DMS 273 treated with DMSO at 0.1 percent for 48 hours (cell line): ENCODE results near the gene KDM2B.
"Not testable (repeated sequence)": the region's sequence is repeated elsewhere in the genome, so short reads cannot be mapped to it uniquely, and the experiment has no call there.

ENCODE experiments used
- DNase-seq: peaks from one replicate; lab custom pipeline; 2025; lab: John Stamatoyannopoulos, UW

The KDM2B gene

GRCh38 chr12:121427556-121428050 is 153.2 kb downstream of the KDM2B start:
- no peak for DNase-seq

GRCh38 chr12:121424624-121424975 is 156.2 kb downstream of the KDM2B start:
- DNase-seq, result no peak

GRCh38 chr12:121423682-121424623 is 156.9 kb downstream of the KDM2B start:
- DNase-seq, result no peak

GRCh38 chr12:121423253-121423652 is 157.6 kb downstream of the KDM2B start:
- no peak for DNase-seq

GRCh38 chr12:121420109-121420508 is 160.7 kb downstream of the KDM2B start:
- no peak for DNase-seq

GRCh38 chr12:121417847-121418246 is 163.0 kb downstream of the KDM2B start:
- DNase-seq, result no peak

- DNase-seq, result no peak
Observed at GRCh38 chr12:121413917-121414316, 166.9 kb downstream of the KDM2B start.

- no peak for DNase-seq
Observed at GRCh38 chr12:121405211-121405610, 175.6 kb downstream of the KDM2B start.

GRCh38 chr12:121404734-121405133 is 176.1 kb downstream of the KDM2B start:
- no peak for DNase-seq

GRCh38 chr12:121403721-121404120 is 177.1 kb downstream of the KDM2B start:
- no peak for DNase-seq

GRCh38 chr12:121400332-121401139 is 180.3 kb downstream of the KDM2B start:
- no peak for DNase-seq

GRCh38 chr12:121399391-121400331 is 181.2 kb downstream of the KDM2B start, which contains the start of gene RNF34:
Gene RNF34 (plus strand): TSS chr12:121400118. CDS start chr12:121400213, 95 bp downstream.
- DNase-seq, result peak; percentile 87

GRCh38 chr12:121398355-121398754 is 182.5 kb downstream of the KDM2B start:
- DNase-seq, result no peak

- DNase-seq, result no peak
Observed at GRCh38 chr12:121397521-121397920, 183.3 kb downstream of the KDM2B start.

GRCh38 chr12:121392325-121392716 is 188.5 kb downstream of the KDM2B start:
- no peak for DNase-seq

GRCh38 chr12:121391619-121392324 is 189.1 kb downstream of the KDM2B start:
- peak; percentile 58 for DNase-seq

GRCh38 chr12:121390856-121391255 is 190.0 kb downstream of the KDM2B start:
- no peak for DNase-seq

- no peak for DNase-seq
Observed at GRCh38 chr12:121388421-121388981, 192.3 kb downstream of the KDM2B start.

GRCh38 chr12:121384891-121385290 is 195.9 kb downstream of the KDM2B start:
- DNase-seq, result not testable (repeated sequence)

- no peak for DNase-seq
Observed at GRCh38 chr12:121383601-121384021, 197.2 kb downstream of the KDM2B start.
